PFSK-1 (cell line): ENCODE results near the gene CCDC12.

Experiments
- FOXP2 ChIP-seq: optimal IDR thresholded peaks from 2 replicates; pipeline ENCODE3; 2011; ENCODE audit warnings: borderline replicate concordance, control low read depth, inconsistent platforms; ENCODE audit not compliant: insufficient read depth; ENCODE audit errors: extremely low read length, extremely low read depth
- POLR2AphosphoS5 ChIP-seq: IDR thresholded peaks from 2 replicates; pipeline ENCODE4 v1.6.1; 2012; ENCODE audit warnings: low read depth, mild to moderate bottlenecking, control low read depth, low read length, moderate library complexity
- REST ChIP-seq, 2 experiments: IDR thresholded peaks; 2 replicates each; pipeline versions ENCODE4 v1.6.1 to v1.8.0; 2011 to 2012; ENCODE audit warnings: low read depth in 2 of 2, low read length in 2 of 2, control low read depth in 1 of 2, inconsistent platforms in 1 of 2, mild to moderate bottlenecking in 1 of 2, moderate library complexity in 1 of 2; ENCODE audit not compliant: insufficient read depth in 1 of 2
- SIN3A ChIP-seq: IDR thresholded peaks from 2 replicates; pipeline ENCODE4 v1.6.1; 2012; ENCODE audit warnings: mild to moderate bottlenecking, low read length, moderate library complexity, borderline replicate concordance; ENCODE audit not compliant: insufficient read depth
- TAF1 ChIP-seq: IDR thresholded peaks from 2 replicates; pipeline ENCODE4 v1.6.1; 2012; ENCODE audit warnings: low read length, control low read depth, borderline replicate concordance; ENCODE audit not compliant: insufficient read depth

CCDC12 gene

GRCh38 chr3:47008234-47008796 is 31.8 kb upstream of the CCDC12 start:
- no peak for TF ChIP-seq SIN3A
- TF ChIP-seq FOXP2, result no peak
- TF ChIP-seq TAF1, result no peak
- TF ChIP-seq REST (IDR thresholded peaks at IDR 0.05; ENCODE audit: insufficient read depth in 1 of 2, low read depth in 2 of 2, low read length in 2 of 2), result no peak
- no peak for TF ChIP-seq POLR2AphosphoS5

GRCh38 chr3:47007482-47008233 is 31.1 kb upstream of the CCDC12 start:
- no peak for TF ChIP-seq SIN3A
- TF ChIP-seq POLR2AphosphoS5, result no peak
- TF ChIP-seq FOXP2, result no peak
- TF ChIP-seq TAF1, result no peak
- no peak for TF ChIP-seq REST (IDR thresholded peaks at IDR 0.05; ENCODE audit: insufficient read depth in 1 of 2, low read depth in 2 of 2, low read length in 2 of 2)

- no peak for TF ChIP-seq SIN3A
- no peak for TF ChIP-seq REST (IDR thresholded peaks at IDR 0.05; ENCODE audit: insufficient read depth in 1 of 2, low read depth in 2 of 2, low read length in 2 of 2)
- no peak for TF ChIP-seq TAF1
- TF ChIP-seq POLR2AphosphoS5, result no peak
- TF ChIP-seq FOXP2, result no peak
Measured at GRCh38 chr3:47007001-47007400, 30.5 kb upstream of the CCDC12 start.

- TF ChIP-seq POLR2AphosphoS5 (no peak), FOXP2 (no peak), TAF1 (no peak), REST (IDR thresholded peaks at IDR 0.05; ENCODE audit: insufficient read depth in 1 of 2, low read depth in 2 of 2, low read length in 2 of 2) (no peak), SIN3A (no peak)
Measured at GRCh38 chr3:47006145-47006651, 29.7 kb upstream of the CCDC12 start.
